CD14-positive monocyte (primary cell): ENCODE results near the gene CENPB. TPM values are rescaled to one million over a fixed set of nuclear protein-coding genes. Genes with fewer than 3 reads are reported as not detected.
A peak's percentile ranks its signal among the peaks of the same experiment; 100 is the strongest.

Source experiments
- DNase-seq, 3 donors: peaks; one replicate each; pipeline ENCODE4 v3.0.0-alpha.2; 2011 to 2022
- H2AFZ ChIP-seq: 2 replicates; pipeline ENCODE4 v1.6.0; 2012; ENCODE audit warnings: mild to moderate bottlenecking, low read depth, low read length, inconsistent platforms; ENCODE audit not compliant: insufficient read depth, poor library complexity, severe bottlenecking
- H3K27ac ChIP-seq, 2 donors: 1 replicate in 1 of 2; 2 replicates in 1 of 2; pipeline ENCODE4 v1.5.1; 2012 to 2013; ENCODE audit warnings: low read length in 2 of 2, control low read depth in 1 of 2, inconsistent platforms in 1 of 2, low read depth in 1 of 2, mild to moderate bottlenecking in 1 of 2
- H3K27me3 ChIP-seq, 2 donors: one replicate each; pipeline versions ENCODE4 v1.6.0 to v1.6.1; 2011 to 2013; ENCODE audit warnings: low read length in 2 of 2; ENCODE audit not compliant: control insufficient read depth in 2 of 2, insufficient read depth in 2 of 2
- H3K36me3 ChIP-seq, 2 donors: replicated peaks in 1 of 2; 1 replicate in 1 of 2; 2 replicates in 1 of 2; pipeline versions ENCODE4 v1.5.1 to v1.6.1; 2012 to 2013; ENCODE audit warnings: low read length in 2 of 2, control low read depth in 1 of 2, inconsistent platforms in 1 of 2, mild to moderate bottlenecking in 1 of 2; ENCODE audit not compliant: insufficient read depth in 2 of 2, control insufficient read depth in 1 of 2
- H3K4me1 ChIP-seq, 2 donors: 1 replicate in 1 of 2; 2 replicates in 1 of 2; pipeline versions ENCODE4 v1.5.1 to v1.6.1; 2012 to 2013; ENCODE audit warnings: low read length in 2 of 2, control low read depth in 1 of 2, inconsistent platforms in 1 of 2, mild to moderate bottlenecking in 1 of 2, moderate library complexity in 1 of 2; ENCODE audit not compliant: insufficient read depth in 2 of 2, control insufficient read depth in 1 of 2
- H3K4me2 ChIP-seq: replicated peaks from 2 replicates; pipeline ENCODE3; 2012; ENCODE audit warnings: low read length, moderate library complexity, mild to moderate bottlenecking; ENCODE audit not compliant: poor library complexity, severe bottlenecking; ENCODE audit errors: extremely low read depth
- H3K4me3 ChIP-seq, 3 experiments: fragments of 200-600 bp in 1 of 3; sonication (generic) in 1 of 3; replicated peaks in 1 of 3; 1 replicate in 2 of 3; 2 replicates in 1 of 3; pipeline ENCODE4 v1.5.1; 2011 to 2013; ENCODE audit warnings: low read length in 3 of 3, mild to moderate bottlenecking in 3 of 3, control low read depth in 2 of 3, low read depth in 2 of 3, inconsistent platforms in 1 of 3, moderate library complexity in 1 of 3
- H3K79me2 ChIP-seq: 2 replicates; pipeline ENCODE4 v1.6.0; 2012; ENCODE audit warnings: mild to moderate bottlenecking, control low read depth, inconsistent platforms, low read length, moderate library complexity; ENCODE audit not compliant: insufficient read depth
- H3K9ac ChIP-seq: 2 replicates; pipeline ENCODE4 v1.6.0; 2017; ENCODE audit warnings: low read length, mild to moderate bottlenecking; ENCODE audit not compliant: insufficient read depth, poor library complexity, severe bottlenecking
- H3K9me3 ChIP-seq, 2 donors: replicated peaks in 1 of 2; 1 replicate in 1 of 2; 2 replicates in 1 of 2; pipeline versions ENCODE4 v1.5.1 to v1.6.1; 2012 to 2013; ENCODE audit warnings: low read length in 2 of 2, control low read depth in 1 of 2; ENCODE audit not compliant: control insufficient read depth in 1 of 2, insufficient read depth in 1 of 2
- H4K20me1 ChIP-seq: 2 replicates; pipeline ENCODE4 v1.6.0; 2012; ENCODE audit warnings: mild to moderate bottlenecking, low read length, control low read depth, moderate library complexity; ENCODE audit not compliant: insufficient read depth
- H3K27ac Mint-ChIP-seq, 7 donors: one replicate each; pipeline ENCODE4 v1.8.0; 2020; ENCODE audit warnings: mild to moderate bottlenecking in 7 of 7, mixed read lengths in 7 of 7, moderate library complexity in 6 of 7, inconsistent platforms in 2 of 7
- H3K27me3 Mint-ChIP-seq, 3 donors: one replicate each; pipeline ENCODE4 v1.8.0; 2021 to 2022; ENCODE audit warnings: low read depth in 3 of 3, mild to moderate bottlenecking in 3 of 3, mixed read lengths in 3 of 3, moderate library complexity in 3 of 3, inconsistent platforms in 1 of 3
- H3K36me3 Mint-ChIP-seq, 2 donors: one replicate each; pipeline ENCODE4 v1.8.0; 2020; ENCODE audit warnings: mixed read lengths in 2 of 2, inconsistent platforms in 1 of 2, mild to moderate bottlenecking in 1 of 2
- H3K4me1 Mint-ChIP-seq: one replicate; pipeline ENCODE4 v1.8.0; 2020; ENCODE audit warnings: mild to moderate bottlenecking, mixed read lengths
- H3K4me3 Mint-ChIP-seq, 2 donors: one replicate each; pipeline ENCODE4 v1.8.0; 2020; ENCODE audit warnings: mild to moderate bottlenecking in 2 of 2, mixed read lengths in 2 of 2, moderate library complexity in 1 of 2
- H3K9me3 Mint-ChIP-seq, 7 donors: one replicate each; pipeline ENCODE4 v1.8.0; 2020 to 2022; ENCODE audit warnings: mixed read lengths in 7 of 7, mild to moderate bottlenecking in 6 of 7, moderate library complexity in 6 of 7, inconsistent platforms in 2 of 7
- WGBS: methylation state at CpG from one replicate; pipeline ENCODE4 v1.1.5; 2013; ENCODE audit warnings: missing lambda C conversion rate; ENCODE audit not compliant: insufficient coverage; 5-methylcytosine and 5-hydroxymethylcytosine counted together
- intact Hi-C, 2 donors: fragments of 100-400 bp; cut with micrococcal nuclease; formaldehyde crosslinking; loops; one replicate each; pipeline versions ENCODE4 v1.15.0 to v1.15.1; 2023
- polyA plus RNA-seq, 3 donors: library from polyadenylated mRNA; depleted of rRNA in 1 of 3; unstranded in 2 of 3; stranded (reverse) in 1 of 3; fragments of 300-500 nt in 2 of 3; fragments of >200 nt in 1 of 3; fragmentation: Illumina TruSeq in 2 of 3; gene quantifications; 1 replicate in 2 of 3; 2 replicates in 1 of 3; pipeline ENCODE4 v1.2.3, GENCODE V29; 2012 to 2021
- TF ChIP-seq, protein P1 (sequence below): fragments of 200-600 bp; IDR thresholded peaks from one replicate; pipeline ENCODE4 v1.8.0; 2022; ENCODE audit warnings: antibody characterized with exemption, mild to moderate bottlenecking

The CENPB gene
- polyA plus RNA-seq, 3 donors: 1.1 to 18.9 (median 1.4) TPM

- peaks cover 41 to 68% of the 10 kb centered on the region in 2 donors for H3K36me3 ChIP-seq
- no peak overlapping the region for H3K4me3 Mint-ChIP-seq
- peaks cover 53 to 76% of the 10 kb centered on the region in 2 donors for H3K36me3 Mint-ChIP-seq
- H3K27ac ChIP-seq: no peak overlapping the region
- H3K27me3 ChIP-seq: no peaks in the 10 kb centered on the region
- H2AFZ ChIP-seq: no peak overlapping the region
- no peak overlapping the region for H3K9ac ChIP-seq
- peaks cover 9% of the 10 kb centered on the region for H3K4me1 Mint-ChIP-seq
- 87% methylated on average over 3 of the region's 7 CpGs for WGBS
- H3K9me3 Mint-ChIP-seq: peaks cover 0 to 5% (median 0%) of the 10 kb centered on the region in 7 donors
- H3K9me3 ChIP-seq: no peaks in the 10 kb centered on the region
- TF ChIP-seq, protein P1, sequence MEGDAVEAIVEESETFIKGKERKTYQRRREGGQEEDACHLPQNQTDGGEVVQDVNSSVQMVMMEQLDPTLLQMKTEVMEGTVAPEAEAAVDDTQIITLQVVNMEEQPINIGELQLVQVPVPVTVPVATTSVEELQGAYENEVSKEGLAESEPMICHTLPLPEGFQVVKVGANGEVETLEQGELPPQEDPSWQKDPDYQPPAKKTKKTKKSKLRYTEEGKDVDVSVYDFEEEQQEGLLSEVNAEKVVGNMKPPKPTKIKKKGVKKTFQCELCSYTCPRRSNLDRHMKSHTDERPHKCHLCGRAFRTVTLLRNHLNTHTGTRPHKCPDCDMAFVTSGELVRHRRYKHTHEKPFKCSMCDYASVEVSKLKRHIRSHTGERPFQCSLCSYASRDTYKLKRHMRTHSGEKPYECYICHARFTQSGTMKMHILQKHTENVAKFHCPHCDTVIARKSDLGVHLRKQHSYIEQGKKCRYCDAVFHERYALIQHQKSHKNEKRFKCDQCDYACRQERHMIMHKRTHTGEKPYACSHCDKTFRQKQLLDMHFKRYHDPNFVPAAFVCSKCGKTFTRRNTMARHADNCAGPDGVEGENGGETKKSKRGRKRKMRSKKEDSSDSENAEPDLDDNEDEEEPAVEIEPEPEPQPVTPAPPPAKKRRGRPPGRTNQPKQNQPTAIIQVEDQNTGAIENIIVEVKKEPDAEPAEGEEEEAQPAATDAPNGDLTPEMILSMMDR: no peak
- peaks cover 16% of the 10 kb centered on the region for H3K79me2 ChIP-seq
- no peaks in the 10 kb centered on the region for H4K20me1 ChIP-seq
- no peak overlapping the region for H3K4me2 ChIP-seq
- intact Hi-C loops: loop anchor here in 1 of 2 donors (10.0 kb wide), 1 partner anchor 61 kb away; the partner anchor contains the start of gene ADISSP
- peak overlapping the region in 1 of 7 donors; percentile 59 for H3K27ac Mint-ChIP-seq
- no peaks in the 10 kb centered on the region for H3K27me3 Mint-ChIP-seq
- H3K4me3 ChIP-seq: no peak overlapping the region
- DNase-seq: peak in 1 of 3 donors; percentile 0
- peaks cover 7 to 8% of the 10 kb centered on the region in 2 donors for H3K4me1 ChIP-seq
Measured at GRCh38 chr20:3825526-3825925, 39.0 kb upstream of the CENPB start.

- TF ChIP-seq, protein P1: no peak
- H4K20me1 ChIP-seq: no peaks in the 10 kb centered on the region
- no peak overlapping the region for H3K9ac ChIP-seq
- no peak overlapping the region for H2AFZ ChIP-seq
- Mint-ChIP-seq H3K27ac (peak overlapping the region in 1 of 7 donors; percentile 12), H3K4me1 (peaks cover 14% of the 10 kb centered on the region), H3K36me3 (peaks cover 48 to 66% of the 10 kb centered on the region in 2 donors), H3K9me3 (peaks cover 0 to 5% (median 0%) of the 10 kb centered on the region in 7 donors), H3K27me3 (no peaks in the 10 kb centered on the region), H3K4me3 (no peak overlapping the region)
- no peak overlapping the region for H3K4me2 ChIP-seq
- no peak overlapping the region for H3K27ac ChIP-seq
- H3K4me1 ChIP-seq: peaks cover 14 to 20% of the 10 kb centered on the region in 2 donors
- H3K9me3 ChIP-seq: no peaks in the 10 kb centered on the region
- H3K36me3 ChIP-seq: peaks cover 41 to 68% of the 10 kb centered on the region in 2 donors
- H3K4me3 ChIP-seq: no peak overlapping the region
- 96% methylated on average over 20 of the region's 20 CpGs for WGBS
- peaks cover 16% of the 10 kb centered on the region for H3K79me2 ChIP-seq
- H3K27me3 ChIP-seq: no peaks in the 10 kb centered on the region
- DNase-seq: peak in 1 of 3 donors; percentile 3
- intact Hi-C loops: loop anchor here in 1 of 2 donors (10.0 kb wide), 1 partner anchor 59 kb away; the partner anchor contains the start of gene ADISSP
Measured at GRCh38 chr20:3823881-3824280, 37.3 kb upstream of the CENPB start.
